K562 (cell line): Measurements from ENCODE around the gene ANXA9. TPM values are rescaled to one million over a fixed set of nuclear protein-coding genes. Genes with fewer than 3 reads are reported as not detected.
A peak's percentile ranks its signal among the peaks of the same experiment; 100 is the strongest.

ENCODE experiments used
- BHLHE40 ChIP-seq: IDR thresholded peaks from 2 replicates; pipeline ENCODE4 v1.6.1; 2011; ENCODE audit warnings: low read length, improper control_type of control experiment
- BRD9 ChIP-seq: fragments of 450-650 bp; IDR thresholded peaks from 2 replicates; pipeline ENCODE4 v1.6.1; 2018; ENCODE audit warnings: low read depth; ENCODE audit not compliant: partially characterized antibody
- CBFA2T2 ChIP-seq: fragments of 450-650 bp; conservative IDR thresholded peaks from 2 replicates; pipeline ENCODE4 v1.6.1; 2017; ENCODE audit warnings: mild to moderate bottlenecking
- CXXC5 ChIP-seq: fragments of 250-450 bp; sonication (Bioruptor Pico); IDR thresholded peaks from 2 replicates; pipeline ENCODE4 v1.8.0; 2022; ENCODE audit warnings: inconsistent platforms, mild to moderate bottlenecking, moderate library complexity
- E2F8 ChIP-seq: fragments of 450-650 bp; IDR thresholded peaks from 2 replicates; pipeline ENCODE4 v1.7.1; 2018; ENCODE audit warnings: mild to moderate bottlenecking, low read depth; ENCODE audit not compliant: partially characterized antibody
- GABPA ChIP-seq: fragments of 200-800 bp; sonication (Bioruptor generic); conservative IDR thresholded peaks from 2 replicates; pipeline ENCODE4 v1.6.1; 2016; ENCODE audit warnings: low read depth, missing genetic modification characterization, missing compliant biosample characterization
- GTF2E2 ChIP-seq: fragments of 200-800 bp; sonication (Bioruptor generic); IDR thresholded peaks from 2 replicates; pipeline ENCODE4 v1.6.1; 2016; ENCODE audit warnings: missing genetic modification characterization, missing compliant biosample characterization
- HDAC2 ChIP-seq: fragments of 450-650 bp; IDR thresholded peaks from 2 replicates; pipeline ENCODE4 v1.6.1; 2016; ENCODE audit warnings: mild to moderate bottlenecking
- MLLT1 ChIP-seq, 2 experiments: fragments of 450-650 bp; IDR thresholded peaks; 2 replicates each; pipeline ENCODE4 v1.6.1; 2016
- RAD51 ChIP-seq: fragments of 450-650 bp; IDR thresholded peaks from 2 replicates; pipeline ENCODE4 v1.7.1; 2016; ENCODE audit warnings: low read depth, mild to moderate bottlenecking, borderline replicate concordance
- RCOR1 ChIP-seq, 2 experiments: IDR thresholded peaks; 2 replicates each; pipeline ENCODE4 v1.6.1; 2012; ENCODE audit warnings: low read depth in 2 of 2, low read length in 2 of 2, borderline replicate concordance in 1 of 2, improper control_type of control experiment in 1 of 2
- SMARCA5 ChIP-seq: fragments of 450-650 bp; IDR thresholded peaks from 2 replicates; pipeline ENCODE4 v1.6.1; 2016
- SREBF2 ChIP-seq: sonication (generic); formaldehyde crosslinking; IDR thresholded peaks from 2 replicates; pipeline ENCODE4 v1.4.0; 2020; ENCODE audit warnings: mild to moderate bottlenecking, missing genetic modification reagents
- TAF1 ChIP-seq: IDR thresholded peaks from 2 replicates; pipeline ENCODE4 v1.6.1; 2011; ENCODE audit warnings: mild to moderate bottlenecking, low read length, moderate library complexity; ENCODE audit not compliant: insufficient read depth, control insufficient read depth, severe bottlenecking; ENCODE audit errors: extremely low read depth
- THAP7 ChIP-seq: fragments of 250-450 bp; sonication (Bioruptor Pico); IDR thresholded peaks from 2 replicates; pipeline ENCODE4 v1.5.0; 2021
- VEZF1 ChIP-seq: fragments of 200-800 bp; sonication (Bioruptor generic); IDR thresholded peaks from 2 replicates; pipeline ENCODE4 v1.6.1; 2017; ENCODE audit warnings: missing genetic modification characterization, missing compliant biosample characterization
- ZNF354B ChIP-seq: fragments of 250-450 bp; sonication (Bioruptor Pico); IDR thresholded peaks from 2 replicates; pipeline ENCODE4 v1.4.0; 2020
- polyA plus RNA-seq, 8 experiments: library from polyadenylated mRNA; depleted of rRNA in 4 of 8; stranded (reverse) in 5 of 8; unstranded in 3 of 8; fragments of >200 nt; fragmentation: Nextera tagmentation in 2 of 8; fragmentation: Illumina TruSeq in 1 of 8; extraction: Ambion mirVana in 2 of 8; extraction: Trizol in 1 of 8; gene quantifications; 2 replicates each; pipeline versions ENCODE4 v1.2.1 to v1.2.3, GENCODE V29; 2011 to 2014; ENCODE audit warnings: inconsistent platforms in 1 of 8, missing spikeins in 1 of 8
- total RNA-seq, 7 experiments: library from RNA; depleted of rRNA in 6 of 7; stranded (reverse); fragments of >200 nt in 6 of 7; fragmentation: Illumina TruSeq in 2 of 7; extraction: Trizol in 2 of 7; gene quantifications; 2 replicates each; pipeline versions ENCODE4 v1.2.1 to v1.2.3, GENCODE V29; 2011 to 2021; ENCODE audit warnings: low replicate concordance in 1 of 7
- TF ChIP-seq, protein P1 (sequence below): fragments of 450-650 bp; formaldehyde crosslinking; IDR thresholded peaks from 2 replicates; pipeline ENCODE4 v1.4.0; 2020; ENCODE audit warnings: mild to moderate bottlenecking, mixed read lengths
- TF ChIP-seq, protein P2 (sequence below): fragments of 250-450 bp; sonication (Bioruptor Pico); IDR thresholded peaks from 2 replicates; pipeline ENCODE4 v1.8.0; 2022; ENCODE audit warnings: inconsistent platforms, mild to moderate bottlenecking, moderate library complexity, borderline replicate concordance

The ANXA9 gene
- total and polyA plus RNA-seq, 9 of the 15 experiments (the other 6 are each of a cell fraction or from before 2014, with no cell fraction given): 0.24 to 1.6 (median 0.57) TPM

GRCh38 chr1:151001602-151002001 is 19.5 kb downstream of the ANXA9 start (continued):
- TF ChIP-seq E2F8 (peak; percentile 30), HDAC2 (peak; percentile 41; the same call in 1 of the 2 replicates), SREBF2 (CRISPR knock-in tag) (no peak), GTF2E2 (tag) (no peak), CBFA2T2 (peak; percentile 37; the same call in 1 of the 2 replicates), CXXC5 (CRISPR knock-in tag) (peak; percentile 18; the same call in 1 of the 2 replicates), VEZF1 (peak; percentile 91), GABPA (peak; percentile 67), THAP7 (no peak), RCOR1 (IDR thresholded peaks at IDR 0.05; ENCODE audit: borderline replicate concordance in 1 of 2, low read depth in 2 of 2, low read length in 2 of 2) (peak in 1 of 2 experiments; percentile 26; a peak in 1 of 4 replicates), BRD9 (peak; percentile 28), RAD51 (peak; percentile 83), BHLHE40 (peak; percentile 74), SMARCA5 (no peak), ZNF354B (no peak), MLLT1 (IDR thresholded peaks at IDR 0.05) (no peak), TAF1 (no peak)
- TF ChIP-seq, protein P1, sequence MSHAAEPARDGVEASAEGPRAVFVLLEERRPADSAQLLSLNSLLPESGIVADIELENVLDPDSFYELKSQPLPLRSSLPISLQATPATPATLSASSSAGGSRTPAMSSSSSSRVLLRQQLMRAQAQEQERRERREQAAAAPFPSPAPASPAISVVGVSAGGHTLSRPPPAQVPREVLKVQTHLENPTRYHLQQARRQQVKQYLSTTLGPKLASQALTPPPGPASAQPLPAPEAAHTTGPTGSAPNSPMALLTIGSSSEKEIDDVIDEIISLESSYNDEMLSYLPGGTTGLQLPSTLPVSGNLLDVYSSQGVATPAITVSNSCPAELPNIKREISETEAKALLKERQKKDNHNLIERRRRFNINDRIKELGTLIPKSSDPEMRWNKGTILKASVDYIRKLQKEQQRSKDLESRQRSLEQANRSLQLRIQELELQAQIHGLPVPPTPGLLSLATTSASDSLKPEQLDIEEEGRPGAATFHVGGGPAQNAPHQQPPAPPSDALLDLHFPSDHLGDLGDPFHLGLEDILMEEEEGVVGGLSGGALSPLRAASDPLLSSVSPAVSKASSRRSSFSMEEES: peak; percentile 49; the same call in 1 of the 2 replicates
- TF ChIP-seq, protein P2, sequence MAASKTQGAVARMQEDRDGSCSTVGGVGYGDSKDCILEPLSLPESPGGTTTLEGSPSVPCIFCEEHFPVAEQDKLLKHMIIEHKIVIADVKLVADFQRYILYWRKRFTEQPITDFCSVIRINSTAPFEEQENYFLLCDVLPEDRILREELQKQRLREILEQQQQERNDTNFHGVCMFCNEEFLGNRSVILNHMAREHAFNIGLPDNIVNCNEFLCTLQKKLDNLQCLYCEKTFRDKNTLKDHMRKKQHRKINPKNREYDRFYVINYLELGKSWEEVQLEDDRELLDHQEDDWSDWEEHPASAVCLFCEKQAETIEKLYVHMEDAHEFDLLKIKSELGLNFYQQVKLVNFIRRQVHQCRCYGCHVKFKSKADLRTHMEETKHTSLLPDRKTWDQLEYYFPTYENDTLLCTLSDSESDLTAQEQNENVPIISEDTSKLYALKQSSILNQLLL (CRISPR knock-in tag): no peak
